Suprapubic skin (tissue), 4 donors: ENCODE data around the gene KCNH1. TPM values are rescaled to one million over a fixed set of nuclear protein-coding genes. Genes with fewer than 3 reads are reported as not detected.

Experiments used
- DNase-seq, 2 donors: peaks; one replicate each; pipeline ENCODE4 v3.0.0-alpha.2; 2019; ENCODE audit warnings: low spot score in 2 of 2
- H3K27ac ChIP-seq: fragments of 200-600 bp; sonication (generic); one replicate; pipeline ENCODE4 v1.5.1; 2019
- H3K27me3 ChIP-seq: fragments of 200-600 bp; sonication (generic); one replicate; pipeline ENCODE4 v1.5.1; 2019
- H3K36me3 ChIP-seq: fragments of 200-600 bp; sonication (generic); one replicate; pipeline ENCODE4 v1.5.1; 2019
- H3K4me1 ChIP-seq: fragments of 200-600 bp; sonication (generic); one replicate; pipeline ENCODE4 v1.5.1; 2019
- H3K4me3 ChIP-seq: fragments of 200-600 bp; sonication (generic); one replicate; pipeline ENCODE4 v1.5.1; 2019; ENCODE audit warnings: mild to moderate bottlenecking
- H3K9me3 ChIP-seq: fragments of 200-600 bp; sonication (generic); one replicate; pipeline ENCODE4 v1.5.1; 2019
- CTCF ChIP-seq, 2 donors: fragments of 200-600 bp in 1 of 2; fragments of 450-650 bp in 1 of 2; sonication (generic) in 1 of 2; IDR thresholded peaks; one replicate each; pipeline ENCODE4 v1.5.1; 2016 to 2019; ENCODE audit warnings: antibody characterized with exemption in 2 of 2, mild to moderate bottlenecking in 1 of 2, moderate library complexity in 1 of 2
- EP300 ChIP-seq: sonication (generic); formaldehyde crosslinking; IDR thresholded peaks from one replicate; pipeline ENCODE4 v1.6.1; 2017; ENCODE audit warnings: antibody characterized with exemption
- POLR2A ChIP-seq, 2 donors: fragments of 450-650 bp; IDR thresholded peaks; one replicate each; pipeline ENCODE4 v1.6.1; 2017; ENCODE audit warnings: antibody characterized with exemption in 2 of 2, mild to moderate bottlenecking in 2 of 2, moderate library complexity in 2 of 2
- POLR2AphosphoS5 ChIP-seq, 3 donors: sonication (generic); formaldehyde crosslinking; IDR thresholded peaks; one replicate each; pipeline ENCODE4 v1.6.1; 2017; ENCODE audit warnings: antibody characterized with exemption in 3 of 3
- WGBS: methylation state at CpG from one replicate; pipeline ENCODE4 v1.1.5; 2018; 5-methylcytosine and 5-hydroxymethylcytosine counted together
- total RNA-seq, 4 donors: library from RNA; depleted of rRNA; stranded (reverse); fragments of >200 nt; gene quantifications; one replicate each; pipeline ENCODE4 v1.1.0, GENCODE V29; 2016

KCNH1 gene
- total RNA-seq, 4 donors from 2014 or later: 1.1 TPM; not detected in 3

- no peaks in the 10 kb centered on the region for H3K4me1 ChIP-seq
- H3K36me3 ChIP-seq: no peaks in the 10 kb centered on the region
- H3K9me3 ChIP-seq: no peaks in the 10 kb centered on the region
- H3K27me3 ChIP-seq: no peaks in the 10 kb centered on the region
- TF ChIP-seq EP300: no peak
- no peak for TF ChIP-seq POLR2AphosphoS5 (IDR thresholded peaks at IDR 0.05)
- no peak for TF ChIP-seq POLR2A (IDR thresholded peaks at IDR 0.05)
- no peak for TF ChIP-seq CTCF (IDR thresholded peaks at IDR 0.05)
- WGBS: 80% methylated on average over 2 of the region's 2 CpGs
- no peak overlapping the region for H3K27ac ChIP-seq
- H3K4me3 ChIP-seq: no peak overlapping the region
- no peak for DNase-seq
Observed at GRCh38 chr1:210949039-210949438, 184.9 kb downstream of the KCNH1 start.

DNA sequence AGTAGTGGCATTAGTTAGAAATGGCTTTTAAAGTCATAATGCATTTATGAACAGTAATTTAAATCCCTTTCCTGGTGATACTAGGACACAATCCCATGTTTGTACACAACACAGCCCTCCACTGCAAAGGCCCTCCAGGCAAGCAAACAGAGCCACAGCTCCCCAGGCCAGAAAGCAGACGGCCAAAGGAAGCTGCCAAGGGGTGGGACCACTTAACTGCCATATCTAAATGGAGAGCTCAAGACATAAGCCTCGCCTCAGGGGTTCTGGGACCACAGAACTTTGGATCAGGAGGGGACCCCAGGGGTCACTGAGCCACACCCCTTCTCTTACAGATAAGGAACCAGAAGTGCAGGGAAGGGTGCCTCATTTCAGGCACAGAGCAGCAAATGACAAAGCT, 189.7 kb downstream of the KCNH1 start:
- no peak for DNase-seq

DNA sequence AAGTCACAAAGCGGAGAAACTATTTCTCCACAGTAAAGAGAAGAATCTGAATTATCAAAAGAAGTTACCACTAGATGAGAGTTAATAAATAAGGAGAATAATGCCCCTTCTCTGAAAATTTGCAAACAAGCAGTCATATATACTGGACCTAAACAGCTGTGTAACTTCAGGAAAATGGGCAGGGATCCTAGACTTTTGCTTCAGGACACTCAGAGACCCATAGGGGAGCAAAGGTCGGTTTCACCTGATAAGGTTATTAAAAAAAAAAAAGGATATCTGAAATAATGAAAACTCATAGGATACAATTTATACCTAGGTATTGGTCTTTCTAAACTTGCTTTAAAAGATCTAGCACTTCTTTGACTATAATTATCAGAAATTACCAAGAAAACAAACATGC, 191.4 kb downstream of the KCNH1 start:
- H3K27me3 ChIP-seq: no peaks in the 10 kb centered on the region
- no peaks in the 10 kb centered on the region for H3K36me3 ChIP-seq
- no peak overlapping the region for H3K4me3 ChIP-seq
- no peak for TF ChIP-seq EP300
- TF ChIP-seq POLR2AphosphoS5 (IDR thresholded peaks at IDR 0.05): no peak
- no peak for TF ChIP-seq POLR2A (IDR thresholded peaks at IDR 0.05)
- TF ChIP-seq CTCF (IDR thresholded peaks at IDR 0.05): no peak
- 92% methylated on average over 2 of the region's 2 CpGs for WGBS
- no peaks in the 10 kb centered on the region for H3K9me3 ChIP-seq
- no peaks in the 10 kb centered on the region for H3K4me1 ChIP-seq
- H3K27ac ChIP-seq: no peak overlapping the region
- DNase-seq: no peak

More for the DNA sequence above, 189.7 kb downstream of the KCNH1 start:
- Histone ChIP-seq H3K36me3 (no peaks in the 10 kb centered on the region), H3K27me3 (no peaks in the 10 kb centered on the region), H3K9me3 (no peaks in the 10 kb centered on the region), H3K4me1 (no peaks in the 10 kb centered on the region), H3K4me3 (no peak overlapping the region), H3K27ac (no peak overlapping the region)
- TF ChIP-seq POLR2A (IDR thresholded peaks at IDR 0.05) (no peak), CTCF (IDR thresholded peaks at IDR 0.05) (no peak)
- WGBS: 19% methylated on average over 2 of the region's 2 CpGs

DNA sequence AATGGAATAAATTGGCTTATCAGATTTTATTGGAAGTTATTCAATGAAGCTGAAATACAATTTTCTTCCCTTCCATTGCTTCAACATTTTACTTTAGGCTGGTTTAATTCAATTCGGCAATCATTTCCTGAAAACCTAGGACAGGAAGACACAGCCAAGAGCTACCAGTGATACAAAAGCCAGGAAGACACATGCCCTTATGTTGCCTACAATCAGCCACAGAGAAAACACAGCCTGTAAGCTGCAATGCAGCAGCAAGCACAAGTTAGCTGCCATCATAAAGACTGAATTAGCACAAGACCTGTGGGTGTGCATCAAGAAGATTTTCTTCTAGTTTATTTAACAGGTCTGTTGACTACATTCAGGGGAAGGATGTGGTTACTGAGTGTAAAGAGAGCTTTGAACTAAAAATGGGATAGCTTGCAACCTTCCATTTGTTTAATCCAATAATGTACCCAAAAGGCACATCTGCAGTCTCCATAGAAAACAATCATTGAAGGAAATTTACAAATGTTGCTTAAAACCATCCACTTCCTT, 193.8 kb downstream of the KCNH1 start:
- Histone ChIP-seq H3K4me3 (no peak overlapping the region), H3K9me3 (no peaks in the 10 kb centered on the region), H3K36me3 (no peaks in the 10 kb centered on the region), H3K27me3 (no peaks in the 10 kb centered on the region), H3K27ac (no peak overlapping the region), H3K4me1 (no peaks in the 10 kb centered on the region)
- WGBS: 74% methylated on average over 1 of the region's 1 CpG
- no peak for DNase-seq
- TF ChIP-seq POLR2A (IDR thresholded peaks at IDR 0.05): no peak
- no peak for TF ChIP-seq POLR2AphosphoS5 (IDR thresholded peaks at IDR 0.05)

GRCh38 chr1:210938416-210938925, 195.5 kb downstream of the KCNH1 start:
- TF ChIP-seq POLR2A (IDR thresholded peaks at IDR 0.05) (no peak), EP300 (no peak), CTCF (IDR thresholded peaks at IDR 0.05) (no peak), POLR2AphosphoS5 (IDR thresholded peaks at IDR 0.05) (no peak)
- H3K27me3 ChIP-seq: no peaks in the 10 kb centered on the region
- H3K9me3 ChIP-seq: no peaks in the 10 kb centered on the region
- no peaks in the 10 kb centered on the region for H3K4me1 ChIP-seq
- H3K27ac ChIP-seq: no peak overlapping the region
- H3K36me3 ChIP-seq: no peaks in the 10 kb centered on the region
- 58% methylated on average over 3 of the region's 3 CpGs for WGBS
- H3K4me3 ChIP-seq: no peak overlapping the region
- no peak for DNase-seq

DNA sequence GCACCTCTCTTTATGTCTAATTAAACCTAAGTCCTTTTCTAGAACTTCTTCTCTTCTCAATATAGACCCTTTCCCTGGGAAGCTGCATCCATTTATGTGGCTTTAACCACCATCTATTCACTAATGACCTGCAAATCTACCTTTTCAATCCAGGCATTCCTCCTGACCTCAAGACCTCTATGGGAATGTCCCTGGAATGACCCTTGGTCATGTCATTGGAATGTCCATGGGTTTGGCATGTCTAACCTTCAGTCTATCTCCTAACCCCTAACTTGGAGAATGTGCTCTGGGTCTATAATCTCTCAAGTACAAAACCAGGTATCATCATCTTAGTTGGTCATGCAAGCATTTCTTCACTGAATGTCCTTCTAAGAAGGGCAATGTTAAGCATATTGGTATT, 196.1 kb downstream of the KCNH1 start:
- DNase-seq: no peak
- H3K27ac ChIP-seq: no peak overlapping the region
- H3K4me3 ChIP-seq: no peak overlapping the region
- no peaks in the 10 kb centered on the region for H3K4me1 ChIP-seq
- no peaks in the 10 kb centered on the region for H3K36me3 ChIP-seq
- TF ChIP-seq POLR2A (IDR thresholded peaks at IDR 0.05): no peak
- TF ChIP-seq POLR2AphosphoS5 (IDR thresholded peaks at IDR 0.05): no peak
- TF ChIP-seq CTCF (IDR thresholded peaks at IDR 0.05): no peak
- no peak for TF ChIP-seq EP300
- H3K27me3 ChIP-seq: no peaks in the 10 kb centered on the region
- H3K9me3 ChIP-seq: no peaks in the 10 kb centered on the region
